Stimulated activated CD4-positive, alpha-beta T cell treated with anti-CD3 and anti-CD28 coated beads, Interleukin-12 subunit alpha, Interleukin-12 subunit beta, amount 100 ng/mL, for 48 hours (primary cell): ENCODE data around the gene SOX6.

Source experiments
- DNase-seq, 3 donors: peaks; one replicate each; pipeline ENCODE4 v3.0.0-alpha.2; 2020; ENCODE audit warnings: low read depth in 2 of 3, low spot score in 1 of 3

The SOX6 gene

GRCh38 chr11:16365581-16366228 lies 9.4 kb upstream of the SOX6 start:
- no peak for DNase-seq

- DNase-seq: no peak
Observed at GRCh38 chr11:16364254-16364653, 7.9 kb upstream of the SOX6 start.

GRCh38 chr11:16363706-16364105 lies 7.4 kb upstream of the SOX6 start:
- DNase-seq: no peak

GRCh38 chr11:16361108-16361865 lies 4.9 kb upstream of the SOX6 start:
- DNase-seq: no peak

GRCh38 chr11:16359369-16359768 lies 3.0 kb upstream of the SOX6 start:
- DNase-seq: no peak

- no peak for DNase-seq
Observed at GRCh38 chr11:16358726-16359125, 2.4 kb upstream of the SOX6 start.

- no peak for DNase-seq
Observed at GRCh38 chr11:16357775-16358174, 1.4 kb upstream of the SOX6 start.

- no peak for DNase-seq
Observed at GRCh38 chr11:16356761-16357393, 531 bp upstream of the SOX6 start.

GRCh38 chr11:16352707-16353106 lies 3.6 kb downstream of the SOX6 start:
- no peak for DNase-seq

GRCh38 chr11:16350125-16350524 lies 6.2 kb downstream of the SOX6 start:
- DNase-seq: no peak

GRCh38 chr11:16347928-16348685 lies 8.2 kb downstream of the SOX6 start:
- no peak for DNase-seq

GRCh38 chr11:16346975-16347374 lies 9.4 kb downstream of the SOX6 start:
- DNase-seq: no peak

GRCh38 chr11:16341853-16342252 lies 14.5 kb downstream of the SOX6 start:
- DNase-seq: no peak

- no peak for DNase-seq
Observed at GRCh38 chr11:16338393-16338792, 18.0 kb downstream of the SOX6 start.

GRCh38 chr11:16337421-16338213 lies 18.7 kb downstream of the SOX6 start:
- DNase-seq: no peak

- DNase-seq: no peak
Observed at GRCh38 chr11:16336721-16337120, 19.6 kb downstream of the SOX6 start.

- DNase-seq: no peak
Observed at GRCh38 chr11:16336204-16336603, 20.1 kb downstream of the SOX6 start.

- DNase-seq: no peak
Observed at GRCh38 chr11:16335236-16335962, 20.9 kb downstream of the SOX6 start.

GRCh38 chr11:16326679-16327297 lies 29.6 kb downstream of the SOX6 start:
- DNase-seq: no peak

GRCh38 chr11:16322190-16322589 lies 34.2 kb downstream of the SOX6 start:
- no peak for DNase-seq
